Measurements from ENCODE around the gene VPS18.

The VPS18 gene

GRCh38 chr15:40893733-40894680 lies at the start of gene VPS18:
Gene VPS18 (plus strand): TSS chr15:40894450. CDS start chr15:40894769, 319 bp downstream.
- peak within 1 kb of the TSS; percentile 94 for H3K4me3 ChIP-seq (ENCODE audit: control insufficient read depth, low read depth, low read length)
- TF ChIP-seq CTCF (conservative IDR thresholded peaks at IDR 0.05; ENCODE audit: control insufficient read depth, insufficient read depth, low read depth, low read length): peak; percentile 68
- peak; percentile 96 for DNase-seq (ENCODE audit: low read depth)

GRCh38 chr15:40844696-40845030 lies 49.6 kb upstream of the VPS18 start:
- no peak overlapping the region for H3K4me3 ChIP-seq (ENCODE audit: control insufficient read depth, low read depth, low read length)
- DNase-seq (ENCODE audit: low read depth): no peak
- no peak for TF ChIP-seq CTCF (conservative IDR thresholded peaks at IDR 0.05; ENCODE audit: control insufficient read depth, insufficient read depth, low read depth, low read length)

- no peak for DNase-seq (ENCODE audit: low read depth)
- H3K4me3 ChIP-seq (ENCODE audit: control insufficient read depth, low read depth, low read length): no peak overlapping the region
- TF ChIP-seq CTCF (conservative IDR thresholded peaks at IDR 0.05; ENCODE audit: control insufficient read depth, insufficient read depth, low read depth, low read length): no peak
Observed at GRCh38 chr15:40845036-40845435, 49.2 kb upstream of the VPS18 start.

GRCh38 chr15:40845511-40846284 lies 48.6 kb upstream of the VPS18 start:
- DNase-seq (ENCODE audit: low read depth): no peak
- H3K4me3 ChIP-seq (ENCODE audit: control insufficient read depth, low read depth, low read length): no peak overlapping the region
- TF ChIP-seq CTCF (conservative IDR thresholded peaks at IDR 0.05; ENCODE audit: control insufficient read depth, insufficient read depth, low read depth, low read length): no peak

GRCh38 chr15:40846841-40847222 lies 47.4 kb upstream of the VPS18 start:
- no peak overlapping the region for H3K4me3 ChIP-seq (ENCODE audit: control insufficient read depth, low read depth, low read length)
- no peak for DNase-seq (ENCODE audit: low read depth)
- TF ChIP-seq CTCF (conservative IDR thresholded peaks at IDR 0.05; ENCODE audit: control insufficient read depth, insufficient read depth, low read depth, low read length): no peak

- no peak for DNase-seq (ENCODE audit: low read depth)
- TF ChIP-seq CTCF (conservative IDR thresholded peaks at IDR 0.05; ENCODE audit: control insufficient read depth, insufficient read depth, low read depth, low read length): no peak
- no peak overlapping the region for H3K4me3 ChIP-seq (ENCODE audit: control insufficient read depth, low read depth, low read length)
Observed at GRCh38 chr15:40847223-40847961, 46.9 kb upstream of the VPS18 start.
